CD4-positive, alpha-beta T cell treated with Interleukin-15 for 4 hours (primary cell): ENCODE results near the gene FTO.

ENCODE experiments used
- DNase-seq: peaks from one replicate; pipeline ENCODE4 v3.0.0-alpha.2; 2020; ENCODE audit warnings: low spot score

FTO gene

GRCh38 chr16:53899431-53899830, 195.5 kb downstream of the FTO start:
- no peak for DNase-seq

DNA sequence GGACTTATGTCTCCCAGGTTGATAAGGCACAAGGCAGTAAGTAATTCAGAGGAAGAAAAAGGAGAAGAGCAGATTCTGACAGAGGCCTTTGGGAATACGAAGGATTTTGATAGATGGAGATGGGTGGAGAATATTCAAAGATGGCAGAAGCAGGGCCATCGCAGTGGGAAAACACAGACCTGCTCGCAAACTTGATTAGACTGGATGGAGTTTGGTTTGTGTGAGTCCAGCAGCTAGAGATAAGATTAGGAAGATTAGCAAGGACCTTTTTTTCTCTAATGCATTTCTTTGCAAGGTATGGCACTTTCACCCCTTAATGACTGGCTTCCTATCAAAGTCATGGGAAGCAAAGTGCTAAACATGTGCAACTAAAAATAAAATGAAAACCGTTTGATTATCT, 196.7 kb downstream of the FTO start:
- DNase-seq: no peak

GRCh38 chr16:53901408-53901807, 197.5 kb downstream of the FTO start:
- DNase-seq: no peak

DNA sequence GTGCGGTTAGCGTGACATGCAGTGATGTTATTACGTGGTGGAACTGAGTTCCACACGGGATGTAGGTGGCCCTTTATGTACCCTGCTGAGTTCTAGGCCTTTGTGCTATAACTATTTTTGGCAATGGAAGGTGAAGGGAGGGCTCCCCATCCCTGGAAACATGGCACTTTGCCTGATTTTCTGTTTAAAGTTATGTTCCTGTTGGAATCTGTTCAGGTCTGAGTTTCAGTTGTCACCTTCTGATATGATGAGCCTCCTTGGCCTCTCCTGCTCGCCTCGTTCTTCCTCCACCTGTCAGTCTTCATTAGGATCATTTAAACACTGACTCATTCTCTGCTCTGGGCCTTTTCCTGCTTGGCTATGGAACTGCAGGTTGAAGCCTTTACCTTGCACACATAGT, 200.6 kb downstream of the FTO start:
- DNase-seq: no peak

DNA sequence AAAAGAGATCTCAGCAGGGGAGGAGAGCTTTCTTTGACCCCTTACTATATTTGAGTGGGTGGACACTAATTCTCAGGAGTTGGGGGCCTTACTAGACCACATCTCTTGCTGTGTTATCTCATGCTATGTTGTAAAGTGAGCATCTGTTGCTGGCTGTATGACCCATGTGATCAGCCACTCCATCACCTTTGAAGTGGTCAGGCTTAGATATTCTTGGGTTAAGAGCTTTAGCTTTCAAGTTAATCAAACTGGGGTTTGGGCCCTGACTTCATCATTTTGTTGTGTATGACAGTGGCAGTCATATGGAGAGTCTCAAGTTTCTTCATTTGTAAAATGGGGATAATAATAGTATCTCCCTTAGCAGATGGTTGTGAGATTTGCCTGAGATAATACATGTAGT, 201.1 kb downstream of the FTO start:
- no peak for DNase-seq

- no peak for DNase-seq
Measured at GRCh38 chr16:53908731-53909130, 204.8 kb downstream of the FTO start.

GRCh38 chr16:53910990-53911389, 207.0 kb downstream of the FTO start:
- no peak for DNase-seq

DNA sequence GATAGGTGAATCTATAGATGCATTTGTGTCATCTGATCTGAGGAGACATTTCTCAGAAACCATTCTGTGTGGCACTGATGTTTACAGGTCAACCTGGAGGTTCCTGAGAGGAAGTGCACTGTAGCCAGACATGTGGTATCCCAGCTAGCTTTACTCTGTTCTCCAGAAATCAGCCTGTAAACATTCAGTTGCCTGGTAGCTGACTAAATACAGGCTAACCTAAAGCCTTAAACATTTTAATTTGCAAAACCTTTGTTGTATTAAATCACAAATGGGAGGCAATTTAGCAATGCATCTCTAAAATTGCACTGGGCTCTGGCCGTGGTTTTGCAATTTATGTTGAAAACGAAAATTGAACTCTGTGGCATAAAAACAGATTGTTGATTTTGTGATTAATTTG, 207.6 kb downstream of the FTO start:
- no peak for DNase-seq

DNA sequence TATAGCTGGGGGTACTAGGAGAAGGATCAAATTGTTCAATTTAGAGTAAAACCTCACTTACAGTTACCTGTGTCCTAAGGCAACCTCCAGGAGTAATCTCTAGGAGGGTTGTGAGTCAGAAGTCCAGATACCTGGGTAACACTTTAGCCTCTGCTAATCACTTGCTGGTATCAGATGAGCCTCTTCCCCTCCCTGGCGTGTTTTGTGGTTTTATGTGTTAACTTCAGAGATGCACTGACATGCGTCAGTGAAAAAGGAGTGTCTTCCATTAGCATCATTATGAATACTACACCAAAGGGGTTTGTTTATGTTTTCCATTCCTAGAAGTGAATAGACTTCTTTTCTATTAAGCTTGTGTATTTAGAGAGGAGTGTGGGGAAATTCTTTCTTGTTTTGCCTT, 208.2 kb downstream of the FTO start:
- peak; percentile 34 for DNase-seq

- DNase-seq: no peak
Measured at GRCh38 chr16:53913099-53913870, 209.3 kb downstream of the FTO start.

- DNase-seq: no peak
Measured at GRCh38 chr16:53913920-53914319, 210.0 kb downstream of the FTO start.

DNA sequence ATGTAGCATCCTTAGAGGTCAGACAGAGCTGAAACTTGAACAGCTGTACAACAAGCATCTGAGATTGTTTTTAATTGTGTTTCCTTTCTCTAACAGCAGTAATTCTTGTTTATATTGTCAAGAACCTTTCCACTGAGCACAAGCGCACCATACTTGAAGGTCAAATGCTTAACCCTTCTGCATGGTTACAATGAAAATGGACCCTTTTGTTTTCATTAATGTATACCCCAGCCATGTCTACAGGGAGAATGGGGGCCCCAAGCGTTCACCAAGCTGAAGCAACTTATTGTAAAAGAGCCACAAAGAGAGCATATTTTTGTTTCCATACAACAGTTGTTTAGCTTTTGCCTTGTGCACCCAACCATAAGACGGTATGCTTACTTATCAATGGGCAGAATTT, 210.8 kb downstream of the FTO start:
- no peak for DNase-seq

DNA sequence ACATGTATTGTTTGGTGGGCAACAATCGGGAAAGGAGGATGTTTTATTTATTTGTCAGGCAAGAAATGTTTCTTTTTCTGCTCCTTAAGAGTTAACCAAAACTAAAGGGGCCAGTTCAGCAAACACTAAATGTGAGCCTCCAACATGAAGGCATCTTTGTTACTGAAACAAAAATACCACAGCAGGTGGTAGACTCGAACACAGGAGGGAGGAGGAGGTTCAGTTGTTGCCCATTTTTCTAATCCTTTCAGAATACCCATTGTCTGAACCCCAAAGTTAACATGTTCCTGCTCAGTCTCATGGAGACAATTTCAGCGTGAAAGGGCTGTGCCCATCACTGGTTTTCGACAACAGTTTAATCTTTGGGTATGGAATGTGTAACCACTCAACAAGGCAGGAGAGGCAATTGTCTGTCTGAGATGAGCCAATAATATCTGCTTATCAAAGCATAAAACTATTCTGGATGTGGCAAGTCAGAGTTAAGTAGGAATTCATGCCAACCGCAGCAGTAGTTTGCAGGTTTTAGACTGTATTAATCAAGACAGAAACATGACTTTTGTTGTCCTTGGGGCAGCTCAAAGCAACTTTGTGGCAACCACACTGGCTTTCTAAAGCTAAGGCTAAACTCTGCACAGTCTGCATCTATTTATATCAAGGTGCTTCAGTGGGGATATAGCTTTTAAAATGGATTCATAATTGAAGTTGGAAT, 211.7 kb downstream of the FTO start:
- no peak for DNase-seq

DNA sequence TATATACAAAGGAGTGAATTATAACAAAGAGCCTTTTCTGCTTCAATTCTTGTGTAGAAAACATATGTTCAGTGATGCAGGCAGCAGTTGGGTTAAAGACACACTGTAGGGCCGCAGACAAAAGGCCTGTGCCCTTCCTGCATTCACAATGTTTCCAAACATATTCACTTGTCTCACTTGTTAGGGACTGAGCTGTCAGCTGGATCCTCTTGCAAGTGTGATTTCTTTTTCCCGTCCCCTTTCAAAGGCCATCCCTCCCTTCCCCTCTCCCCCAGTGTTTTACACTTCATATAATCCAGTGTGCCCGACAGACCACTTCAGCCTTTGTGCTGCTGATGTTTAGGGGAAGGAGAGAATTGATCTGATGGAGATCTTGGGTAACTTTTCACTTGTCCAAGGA, 217.0 kb downstream of the FTO start:
- DNase-seq: no peak

- DNase-seq: no peak
Measured at GRCh38 chr16:53922067-53922806, 218.3 kb downstream of the FTO start.

DNA sequence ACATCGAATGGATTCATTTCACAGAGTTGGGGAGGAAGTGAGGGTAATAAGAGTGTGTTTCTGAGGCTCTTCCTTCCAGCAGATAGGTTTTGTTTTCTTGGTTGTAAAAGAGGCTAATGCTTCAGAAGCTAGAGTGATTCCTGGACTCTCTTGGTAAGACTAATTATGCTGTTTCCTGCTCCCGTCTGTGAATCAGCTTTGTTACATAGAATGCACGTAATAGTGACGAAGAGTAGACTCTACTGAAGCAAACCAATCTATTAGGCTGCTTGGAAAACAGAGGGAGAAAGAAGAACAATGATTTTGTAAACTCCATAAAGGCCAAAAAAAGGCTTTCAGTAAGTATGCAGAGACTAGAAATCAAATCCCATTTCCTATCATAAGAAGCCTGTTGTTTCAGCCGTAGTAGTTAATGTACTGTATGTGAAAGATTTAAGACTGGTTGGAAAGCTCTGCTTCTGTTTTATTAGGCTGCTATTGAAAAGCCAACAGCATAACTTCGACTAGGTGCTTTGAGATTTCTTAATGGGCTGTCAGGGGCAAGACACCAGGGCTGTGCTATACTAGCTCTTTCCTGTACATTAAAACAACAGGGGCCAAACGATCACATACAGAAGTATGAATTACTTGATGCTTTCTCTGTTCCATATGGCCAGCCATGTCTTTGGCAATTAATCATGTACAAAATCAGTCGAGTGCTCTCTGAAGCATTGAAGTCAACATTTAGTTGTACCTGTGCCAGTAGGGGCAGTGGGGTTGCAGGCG, 219.0 kb downstream of the FTO start:
- DNase-seq: no peak

DNA sequence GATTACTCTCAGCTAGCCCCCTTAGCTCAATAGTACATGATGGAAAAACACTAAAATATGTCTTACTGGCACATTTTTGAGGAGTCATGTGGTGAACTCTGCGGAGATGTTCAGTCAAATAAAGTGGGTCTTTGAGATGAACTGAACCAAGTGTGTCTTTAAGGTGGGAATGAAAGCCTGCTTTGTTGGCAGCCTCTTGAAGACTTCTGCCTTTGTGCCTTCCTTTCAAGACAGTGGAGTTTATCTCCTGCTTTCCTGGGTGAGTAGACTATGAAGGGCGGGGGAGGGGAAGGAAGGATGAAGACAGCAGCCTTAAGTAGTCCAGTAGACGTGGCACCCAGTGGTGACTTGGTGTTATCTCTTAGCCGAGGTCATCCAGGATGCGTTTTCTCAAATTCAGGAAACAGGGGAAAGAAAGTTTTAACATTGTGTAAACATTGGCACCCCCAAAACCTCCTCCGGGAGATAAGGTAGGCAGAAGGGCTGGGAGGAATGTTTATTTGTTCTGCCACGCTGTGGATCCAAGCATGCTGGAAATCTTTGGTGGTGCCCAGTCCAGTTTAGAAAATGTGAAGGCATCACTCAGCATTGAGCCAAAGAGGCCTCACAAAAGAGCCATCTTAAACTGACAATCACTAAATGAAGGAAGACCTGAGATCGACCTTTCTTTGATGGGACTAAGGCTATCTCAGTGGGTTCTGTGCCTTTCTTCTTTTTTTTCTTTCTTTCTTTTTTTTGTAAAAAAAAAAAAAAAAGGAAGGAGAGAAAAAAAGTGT, 220.6 kb downstream of the FTO start:
- DNase-seq: no peak

GRCh38 chr16:53925107-53925410, 221.1 kb downstream of the FTO start:
- no peak for DNase-seq

DNA sequence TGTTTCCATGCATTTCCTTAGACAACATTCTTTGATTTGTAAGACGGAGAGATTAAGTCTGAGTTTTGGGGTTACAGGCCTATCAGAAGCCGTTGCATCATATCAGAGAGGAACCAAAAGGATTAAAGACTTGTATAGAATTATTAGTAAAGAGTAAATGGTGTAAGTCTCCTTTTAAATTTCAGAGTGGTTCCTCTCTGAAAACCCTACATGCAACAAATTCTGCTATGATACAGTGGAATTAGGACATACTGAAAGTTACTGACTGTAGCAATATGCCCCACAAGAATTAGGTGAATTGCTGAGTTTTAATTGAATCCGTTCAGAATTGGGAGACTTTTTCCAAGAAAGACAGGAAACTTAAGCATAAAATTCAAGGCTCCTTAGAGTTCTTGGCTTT, 221.6 kb downstream of the FTO start:
- no peak for DNase-seq

- no peak for DNase-seq
Measured at GRCh38 chr16:53926209-53926608, 222.3 kb downstream of the FTO start.

GRCh38 chr16:53932975-53933374, 229.0 kb downstream of the FTO start:
- DNase-seq: no peak

- DNase-seq: no peak
Measured at GRCh38 chr16:53933407-53933806, 229.5 kb downstream of the FTO start.
